Measurements from ENCODE around the gene NR1I2.

The NR1I2 gene

DNA sequence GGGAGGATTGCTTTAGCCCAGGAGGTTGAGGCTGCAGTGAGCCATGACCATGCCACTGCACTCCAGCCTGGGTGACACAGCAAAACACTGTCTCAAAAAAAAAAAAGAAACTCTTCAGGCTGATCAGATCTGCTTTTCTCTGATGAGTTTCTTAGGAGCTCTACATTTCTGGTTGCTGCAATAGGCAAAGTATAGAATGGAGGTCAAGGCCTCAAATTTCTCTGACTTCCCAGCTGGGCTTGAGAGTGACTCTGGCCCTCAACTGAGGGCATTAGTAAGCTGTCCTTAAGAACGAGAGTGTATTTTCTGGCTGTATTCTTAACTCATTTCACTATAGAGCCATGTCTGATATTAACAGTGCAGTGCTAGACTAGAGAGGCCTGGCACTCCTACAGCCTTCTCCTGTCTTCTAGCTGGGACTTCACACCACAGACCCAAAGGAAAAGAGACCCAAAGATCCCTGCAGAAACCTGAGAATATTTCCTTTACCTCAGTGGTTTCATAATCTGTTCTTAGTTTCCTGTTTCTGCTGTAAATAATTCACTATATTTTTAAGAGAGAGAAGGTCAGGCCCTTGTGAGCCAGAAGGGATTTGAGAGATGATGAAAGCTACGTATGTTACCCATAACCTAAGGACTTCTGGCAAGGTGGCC lies 2.0 kb upstream of the NR1I2 start:
- no peak for DNase-seq

DNA sequence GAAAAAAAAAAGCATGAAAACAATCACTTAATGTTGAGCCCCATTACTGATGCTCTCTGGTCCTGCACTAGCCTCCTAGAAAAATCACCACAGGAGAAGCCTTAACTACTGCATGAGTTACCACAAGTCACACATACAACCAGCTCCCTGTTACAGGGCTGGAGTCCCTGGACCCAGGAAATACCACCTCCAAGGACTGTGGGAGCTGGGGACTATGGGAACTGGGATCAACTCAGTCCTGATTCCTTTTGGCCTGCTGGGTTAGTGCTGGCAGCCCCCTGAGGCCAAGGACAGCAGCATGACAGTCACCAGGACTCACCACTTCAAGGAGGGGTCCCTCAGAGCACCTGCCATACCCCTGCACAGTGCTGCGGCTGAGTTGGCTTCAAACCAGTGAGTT lies 559 bp downstream of the NR1I2 start:
- DNase-seq = no peak

DNA sequence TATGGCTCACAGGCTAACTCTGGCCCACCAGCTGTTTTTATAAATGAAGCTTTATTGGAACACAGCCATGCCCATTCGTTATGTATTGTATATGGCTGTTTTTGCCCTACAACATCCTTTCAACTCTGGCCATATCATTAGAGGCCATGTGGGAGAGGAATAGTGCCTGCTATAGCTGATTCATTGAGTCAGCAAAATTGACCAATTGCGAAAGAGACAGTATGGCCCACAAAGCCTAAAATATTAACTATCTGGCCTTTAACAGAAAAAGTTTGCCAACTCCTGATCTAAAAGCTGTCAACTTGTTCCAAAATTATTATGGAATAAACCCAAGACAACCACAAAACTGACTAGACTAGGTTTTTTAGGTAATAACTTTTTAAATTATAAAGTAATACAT lies 1.4 kb downstream of the NR1I2 start:
- DNase-seq = no peak

DNA sequence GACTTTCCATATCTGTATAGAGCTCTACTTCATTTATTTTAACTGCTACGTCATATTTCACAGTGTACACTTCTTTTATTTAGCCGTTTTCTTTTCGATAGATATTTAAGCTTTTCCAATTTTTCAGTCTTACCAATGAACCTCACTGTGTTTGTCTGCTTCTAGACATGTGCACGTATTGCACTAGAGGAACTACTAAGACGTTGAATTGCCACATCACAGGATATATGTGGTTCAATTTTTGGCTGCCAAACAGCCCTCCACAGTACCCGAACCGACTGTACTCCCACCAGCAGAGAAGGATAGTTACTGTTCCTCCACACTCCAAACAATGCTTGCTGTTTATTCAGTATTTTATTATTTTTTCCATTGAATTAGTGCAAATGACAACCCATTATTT lies 2.0 kb downstream of the NR1I2 start:
- DNase-seq = no peak

DNA sequence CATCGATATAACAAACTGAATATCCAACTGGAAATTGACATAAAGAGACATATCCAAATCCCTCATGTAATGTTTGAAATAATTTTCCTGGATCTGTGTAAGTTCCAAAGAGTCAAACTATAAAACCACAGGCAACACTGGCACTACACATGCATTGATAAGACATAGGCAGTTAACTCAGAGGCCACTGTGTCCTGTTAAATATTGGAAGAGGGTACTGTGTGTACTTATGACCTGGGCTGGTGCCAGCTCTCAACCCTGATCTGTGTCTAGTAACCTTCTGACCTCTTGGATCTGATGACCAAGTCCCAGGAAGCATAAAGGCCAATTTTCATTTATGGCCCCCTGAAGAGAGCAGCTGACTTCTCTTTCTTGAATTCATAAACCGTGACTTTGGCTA lies 4.5 kb downstream of the NR1I2 start:
- DNase-seq = no peak

DNA sequence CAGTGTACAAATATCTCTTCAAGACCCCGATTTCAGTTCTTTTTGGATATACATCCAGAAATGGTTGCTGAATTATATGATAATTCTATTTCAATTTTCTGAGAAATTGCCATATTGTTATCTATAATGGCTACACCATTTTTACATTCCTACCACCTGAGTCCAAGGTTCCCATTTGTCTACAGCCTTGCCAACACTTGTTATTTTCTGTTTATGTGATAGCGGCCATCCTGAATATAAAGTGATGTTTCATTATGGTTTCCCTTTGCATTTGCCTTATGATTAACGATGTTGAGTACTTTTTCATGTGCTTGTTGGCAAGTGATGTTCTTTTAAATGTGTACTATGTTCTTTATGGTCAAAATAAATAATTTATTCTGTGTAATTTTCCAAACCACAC lies 8.5 kb downstream of the NR1I2 start:
- no peak for DNase-seq

DNA sequence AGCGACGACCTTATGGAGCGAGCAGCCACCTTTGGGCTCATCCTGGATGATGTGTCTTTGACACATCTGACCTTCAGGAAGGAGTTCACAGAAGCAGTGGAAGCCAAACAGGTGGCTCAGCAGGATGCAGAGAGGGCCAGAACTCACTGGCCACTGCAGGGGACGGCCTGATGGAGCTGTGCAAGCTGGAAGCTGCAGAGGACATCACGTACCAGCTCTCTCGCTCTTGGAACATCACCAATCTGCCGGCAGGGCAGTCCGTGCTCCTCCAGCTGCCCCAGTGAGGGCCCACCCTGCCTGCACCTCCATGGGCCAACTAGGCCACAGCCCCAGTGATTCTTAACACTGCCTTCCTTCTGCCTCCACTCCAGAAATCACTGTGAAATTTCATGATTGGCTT lies 10.4 kb downstream of the NR1I2 start:
- DNase-seq = no peak

DNA sequence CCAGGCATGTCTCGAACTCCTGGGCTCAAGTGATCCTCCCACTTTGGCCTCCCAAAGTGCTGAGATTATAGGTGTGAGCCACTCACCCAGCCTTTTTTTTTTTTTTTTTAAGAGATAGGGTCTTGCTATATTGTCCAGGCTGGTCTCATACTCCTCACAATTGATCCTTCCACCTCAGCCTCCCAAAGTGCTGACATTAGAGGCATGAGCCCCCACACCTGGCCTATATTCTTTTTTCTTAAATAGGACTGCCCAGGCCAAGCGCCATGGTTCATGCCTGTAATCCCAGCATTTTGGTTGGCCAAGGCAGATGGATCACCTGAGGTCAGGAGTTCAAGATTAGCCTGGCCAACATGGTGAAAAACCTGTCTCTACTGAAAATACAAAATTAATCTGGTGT lies 12.5 kb downstream of the NR1I2 start:
- DNase-seq = no peak

DNA sequence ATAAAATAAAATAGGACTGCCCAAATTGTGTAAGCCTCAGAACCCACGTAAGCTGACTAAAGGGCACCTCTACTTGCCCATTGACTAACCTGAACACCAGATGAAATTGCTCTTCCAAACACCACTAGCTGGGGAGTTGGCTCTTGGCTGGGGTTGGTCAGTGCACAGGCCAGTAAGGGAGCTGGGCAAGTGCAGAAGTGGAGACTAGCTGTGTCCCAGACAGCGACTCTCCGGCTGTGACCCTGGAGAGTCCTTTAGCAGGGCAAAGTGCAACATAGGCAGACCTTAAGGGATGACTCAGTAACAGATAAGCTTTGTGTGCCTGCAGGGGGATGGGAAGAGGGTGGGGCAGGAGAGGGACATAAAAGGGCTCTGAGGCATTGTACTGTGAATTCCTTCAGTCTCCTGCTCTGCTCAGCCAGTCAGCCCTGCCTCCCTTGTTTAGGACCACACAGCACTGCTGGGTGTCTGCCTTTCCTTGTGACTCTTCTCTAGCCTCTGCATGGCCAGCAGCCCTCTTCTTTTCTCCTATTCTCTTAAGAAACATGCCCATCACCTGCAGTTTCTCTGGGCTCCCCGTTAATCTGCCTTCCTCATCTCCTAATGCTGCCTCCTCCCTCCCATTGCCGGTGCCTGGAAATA lies 13.2 kb downstream of the NR1I2 start:
- no peak for DNase-seq

DNA sequence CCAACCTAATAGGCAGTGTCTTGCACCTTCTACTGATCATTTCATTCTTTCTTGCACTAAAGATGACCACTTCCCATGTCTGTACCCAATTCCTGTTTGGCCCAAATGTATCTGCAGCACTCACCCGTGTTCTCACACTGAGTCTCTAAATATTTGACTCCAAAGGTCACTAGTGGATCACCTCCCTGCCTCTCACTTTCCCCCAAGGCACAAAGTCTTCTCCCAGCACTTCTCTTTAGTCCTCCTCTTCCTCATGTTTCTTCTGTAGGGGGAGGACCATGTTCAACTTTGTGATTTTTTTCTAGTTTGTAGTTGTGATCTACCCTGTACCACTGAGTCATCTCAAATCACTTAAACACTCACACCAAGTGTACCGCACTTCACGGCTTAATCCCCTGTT lies 13.9 kb downstream of the NR1I2 start:
- no peak for DNase-seq

DNA sequence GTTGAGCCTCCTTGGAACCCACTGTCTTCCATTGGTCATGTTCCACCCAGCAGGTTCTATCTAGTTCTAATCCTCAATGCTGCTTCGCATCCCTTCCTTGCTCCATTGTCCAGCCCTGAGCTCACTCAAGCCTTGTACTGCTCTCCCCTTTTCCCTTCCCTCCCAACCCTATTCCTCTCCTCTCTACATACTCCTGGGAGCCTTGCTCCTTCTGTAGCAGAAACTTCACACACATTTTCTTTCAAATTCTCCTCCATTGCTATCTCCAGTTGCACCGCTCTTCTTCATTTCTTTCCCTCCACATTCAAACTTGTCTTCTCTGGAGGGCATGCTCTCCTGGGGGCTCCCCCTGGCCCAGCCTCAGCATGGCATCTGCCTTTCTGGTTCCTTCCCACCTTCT lies 14.5 kb downstream of the NR1I2 start:
- DNase-seq = no peak

DNA sequence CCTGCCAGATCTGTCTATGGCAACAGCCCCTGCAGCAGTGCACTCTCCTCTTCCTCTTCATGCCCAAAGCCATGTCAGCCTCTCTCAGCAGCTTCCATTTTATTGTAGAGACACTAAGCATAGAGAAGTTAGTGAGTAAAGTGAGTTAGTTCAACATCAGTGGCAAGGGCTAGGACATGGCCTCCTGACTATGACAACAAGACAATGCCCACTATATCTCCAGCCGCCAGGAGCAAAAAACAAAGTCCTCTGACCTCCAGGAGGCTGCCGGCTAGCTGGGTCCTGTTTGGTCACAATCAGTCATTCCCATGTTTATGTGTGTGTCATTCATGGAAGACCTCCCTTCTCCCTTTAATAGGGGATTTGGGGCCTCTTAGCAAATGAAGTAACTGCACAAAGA lies 14.9 kb downstream of the NR1I2 start:
- no peak for DNase-seq

DNA sequence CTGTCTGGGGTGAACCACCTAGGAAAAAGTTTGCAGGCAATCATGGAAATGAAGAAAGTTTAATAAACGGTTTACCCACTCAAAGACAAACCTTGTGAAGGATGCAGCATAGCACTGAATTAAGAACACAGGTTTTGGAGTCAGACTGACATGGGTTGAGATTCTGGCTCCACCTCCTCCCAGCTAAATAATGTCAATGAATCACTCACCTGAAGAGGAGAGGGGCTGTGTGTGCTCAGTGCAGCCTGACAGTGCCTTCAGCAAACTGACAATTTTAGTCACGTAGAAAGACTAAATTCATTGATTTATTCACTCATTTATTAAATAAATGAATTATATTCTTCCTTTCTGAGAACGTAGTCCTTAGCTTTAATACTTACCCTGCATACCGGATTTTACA lies 18.9 kb downstream of the NR1I2 start:
- no peak for DNase-seq

DNA sequence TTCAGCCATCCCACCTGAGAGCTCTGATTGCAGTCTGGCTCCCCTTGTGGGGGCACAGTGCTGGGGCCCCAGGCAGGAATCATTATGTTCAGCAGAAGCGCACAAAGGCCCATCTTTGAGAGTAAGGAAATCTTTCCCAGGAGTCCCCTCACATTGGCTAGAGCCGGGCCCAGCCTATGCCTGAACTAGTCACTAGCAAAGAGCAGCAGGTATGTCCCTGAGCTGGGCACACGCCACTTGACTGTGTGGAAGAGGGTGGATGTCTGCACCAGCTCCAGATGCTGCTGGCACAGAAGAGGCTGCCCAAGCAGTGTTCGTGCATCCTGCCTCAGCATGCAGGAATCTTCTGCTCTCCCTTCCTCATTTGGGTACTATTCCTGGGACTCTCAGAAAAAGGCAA lies 26.3 kb downstream of the NR1I2 start:
- no peak for DNase-seq

DNA sequence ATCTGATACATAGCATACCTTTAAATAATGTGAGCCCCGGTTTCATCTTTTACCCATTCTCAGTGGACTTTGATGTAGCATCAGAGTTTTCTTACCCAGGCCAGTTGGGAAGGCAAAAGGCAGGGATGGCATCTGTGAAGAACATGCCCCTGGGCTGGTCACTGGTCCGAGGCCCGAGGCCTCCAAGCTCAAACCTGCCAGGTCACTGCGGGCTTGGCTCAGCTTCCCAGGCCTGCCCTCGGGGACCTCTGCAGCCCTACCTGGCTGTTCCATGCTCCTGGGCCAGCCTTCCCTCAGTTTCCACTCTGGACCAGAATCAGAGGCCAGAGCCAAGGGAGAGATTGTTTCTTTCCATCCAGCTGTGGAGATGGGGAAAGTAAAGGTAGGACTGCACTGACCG lies 26.9 kb downstream of the NR1I2 start:
- no peak for DNase-seq

DNA sequence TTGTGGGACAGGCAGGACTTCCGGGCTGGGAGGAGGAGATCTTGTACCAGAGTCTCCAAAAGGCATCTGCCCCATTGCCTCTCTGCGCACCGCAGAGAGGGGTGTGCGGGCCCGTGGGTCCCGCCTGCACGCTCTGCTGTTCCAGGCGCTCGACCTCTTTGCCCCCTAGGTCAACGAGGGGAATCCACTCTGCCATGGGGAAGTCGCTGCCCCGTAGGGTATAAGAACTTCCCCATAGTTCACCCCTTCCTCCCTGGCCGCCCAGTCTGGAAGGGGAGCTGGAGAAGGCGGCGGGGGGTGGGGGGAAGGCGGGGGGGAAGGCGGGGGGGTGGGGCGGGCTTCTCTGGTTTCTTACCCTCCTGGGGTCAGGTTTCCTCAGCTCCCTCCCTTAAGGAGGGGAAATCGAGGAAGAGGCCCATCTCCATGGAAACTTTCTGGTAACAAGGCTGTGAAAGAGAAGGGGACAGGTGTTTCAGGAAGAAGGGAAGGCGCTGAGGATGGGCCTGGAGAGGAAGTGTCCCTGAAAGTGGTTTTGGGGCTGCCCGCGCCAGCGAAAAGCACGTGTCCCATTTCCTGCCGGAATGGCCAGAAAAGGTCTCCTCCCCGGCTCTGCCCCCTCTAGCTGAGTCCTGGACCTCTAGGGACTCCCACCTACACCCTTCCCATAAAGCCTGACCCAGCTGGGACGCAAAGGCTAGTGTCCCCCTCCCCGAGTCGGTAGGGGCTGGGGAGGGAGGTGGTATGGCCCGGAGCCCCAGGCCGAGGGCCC lies 27.5 kb downstream of the NR1I2 start:
- DNase-seq = no peak

DNA sequence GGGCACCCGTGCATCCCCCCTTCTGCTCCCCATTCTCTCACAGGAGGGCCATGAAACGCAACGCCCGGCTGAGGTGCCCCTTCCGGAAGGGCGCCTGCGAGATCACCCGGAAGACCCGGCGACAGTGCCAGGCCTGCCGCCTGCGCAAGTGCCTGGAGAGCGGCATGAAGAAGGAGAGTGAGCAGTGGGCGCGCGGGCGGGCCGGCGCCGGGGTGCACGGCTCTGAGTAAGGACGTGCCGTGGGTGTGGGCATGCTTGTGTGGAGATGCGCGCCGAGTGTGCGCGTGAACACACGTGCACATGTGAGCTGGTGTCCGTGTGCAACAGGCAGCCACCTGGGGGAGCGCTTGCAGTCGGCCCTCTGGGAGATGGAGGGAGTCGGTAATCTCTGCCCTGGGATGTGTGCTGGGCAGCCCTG lies 28.1 kb downstream of the NR1I2 start:
- no peak for DNase-seq

DNA sequence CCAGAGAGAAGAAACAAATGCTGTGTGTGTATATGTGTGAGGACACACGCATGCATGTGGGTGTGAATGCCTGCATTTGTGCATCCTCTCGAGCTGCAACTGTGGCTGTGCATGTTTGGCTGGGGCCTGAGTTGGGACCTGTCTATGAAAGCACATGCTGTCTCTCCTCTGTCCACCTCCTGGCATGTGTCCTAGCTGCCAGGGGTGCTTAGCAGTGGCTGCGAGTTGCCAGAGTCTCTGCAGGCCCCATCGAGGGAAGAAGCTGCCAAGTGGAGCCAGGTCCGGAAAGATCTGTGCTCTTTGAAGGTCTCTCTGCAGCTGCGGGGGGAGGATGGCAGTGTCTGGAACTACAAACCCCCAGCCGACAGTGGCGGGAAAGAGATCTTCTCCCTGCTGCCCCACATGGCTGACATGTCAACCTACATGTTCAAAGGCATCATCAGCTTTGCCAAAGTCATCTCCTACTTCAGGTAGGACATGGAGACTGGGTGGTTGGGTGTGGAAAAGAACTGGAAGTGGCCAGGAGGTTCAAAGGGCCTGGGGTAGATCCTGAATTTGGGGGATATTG lies 30.7 kb downstream of the NR1I2 start:
- DNase-seq = no peak

DNA sequence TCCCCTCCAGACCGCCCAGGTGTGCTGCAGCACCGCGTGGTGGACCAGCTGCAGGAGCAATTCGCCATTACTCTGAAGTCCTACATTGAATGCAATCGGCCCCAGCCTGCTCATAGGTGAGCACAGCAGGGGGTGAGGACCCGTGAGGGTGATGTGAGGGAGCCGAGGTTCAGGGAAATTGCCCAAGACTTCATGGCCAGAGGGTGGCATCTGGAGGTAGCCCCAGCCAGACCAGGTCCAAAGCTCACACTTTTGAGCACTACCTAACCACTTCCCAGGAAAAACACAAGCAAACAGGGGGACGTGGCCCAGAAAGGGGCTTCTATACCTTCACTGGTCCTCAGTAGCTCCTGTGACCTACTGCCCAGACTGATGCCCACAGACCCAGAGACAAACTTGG lies 33.8 kb downstream of the NR1I2 start:
- DNase-seq = no peak

DNA sequence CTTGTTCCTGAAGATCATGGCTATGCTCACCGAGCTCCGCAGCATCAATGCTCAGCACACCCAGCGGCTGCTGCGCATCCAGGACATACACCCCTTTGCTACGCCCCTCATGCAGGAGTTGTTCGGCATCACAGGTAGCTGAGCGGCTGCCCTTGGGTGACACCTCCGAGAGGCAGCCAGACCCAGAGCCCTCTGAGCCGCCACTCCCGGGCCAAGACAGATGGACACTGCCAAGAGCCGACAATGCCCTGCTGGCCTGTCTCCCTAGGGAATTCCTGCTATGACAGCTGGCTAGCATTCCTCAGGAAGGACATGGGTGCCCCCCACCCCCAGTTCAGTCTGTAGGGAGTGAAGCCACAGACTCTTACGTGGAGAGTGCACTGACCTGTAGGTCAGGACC lies 35.2 kb downstream of the NR1I2 start:
- no peak for DNase-seq

DNA sequence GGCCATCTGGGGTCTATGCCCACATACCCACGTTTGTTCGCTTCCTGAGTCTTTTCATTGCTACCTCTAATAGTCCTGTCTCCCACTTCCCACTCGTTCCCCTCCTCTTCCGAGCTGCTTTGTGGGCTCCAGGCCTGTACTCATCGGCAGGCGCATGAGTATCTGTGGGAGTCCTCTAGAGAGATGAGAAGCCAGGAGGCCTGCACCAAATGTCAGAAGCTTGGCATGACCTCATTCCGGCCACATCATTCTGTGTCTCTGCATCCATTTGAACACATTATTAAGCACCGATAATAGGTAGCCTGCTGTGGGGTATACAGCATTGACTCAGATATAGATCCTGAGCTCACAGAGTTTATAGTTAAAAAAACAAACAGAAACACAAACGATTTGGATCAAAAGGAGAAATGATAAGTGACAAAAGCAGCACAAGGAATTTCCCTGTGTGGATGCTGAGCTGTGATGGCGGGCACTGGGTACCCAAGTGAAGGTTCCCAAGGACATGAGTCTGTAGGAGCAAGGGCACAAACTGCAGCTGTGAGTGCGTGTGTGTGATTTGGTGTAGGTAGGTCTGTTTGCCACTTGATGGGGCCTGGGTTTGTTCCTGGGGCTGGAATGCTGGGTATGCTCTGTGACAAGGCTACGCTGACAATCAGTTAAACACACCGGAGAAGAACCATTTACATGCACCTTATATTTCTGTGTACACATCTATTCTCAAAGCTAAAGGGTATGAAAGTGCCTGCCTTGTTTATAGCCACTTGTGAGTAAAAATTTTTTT lies 35.9 kb downstream of the NR1I2 start:
- no peak for DNase-seq

DNA sequence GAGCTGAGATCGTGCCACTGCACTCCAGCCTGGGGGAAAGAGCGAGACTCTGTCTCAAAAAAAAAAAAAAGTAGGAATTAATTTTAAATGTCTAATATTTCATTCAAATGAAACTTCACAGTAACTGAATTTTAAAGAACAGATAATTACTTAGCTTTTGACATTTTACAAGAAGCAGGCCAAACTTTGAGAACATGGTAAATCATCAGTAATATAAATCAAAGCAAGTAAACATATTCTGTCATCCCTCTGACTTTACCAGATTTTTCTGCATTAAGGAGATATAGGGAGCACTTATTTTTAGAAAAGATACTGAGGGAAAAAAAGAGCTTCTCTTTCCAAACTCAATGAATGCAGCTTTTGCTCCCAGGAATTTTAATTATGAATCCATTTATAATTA lies 37.0 kb downstream of the NR1I2 start:
- DNase-seq = no peak

DNA sequence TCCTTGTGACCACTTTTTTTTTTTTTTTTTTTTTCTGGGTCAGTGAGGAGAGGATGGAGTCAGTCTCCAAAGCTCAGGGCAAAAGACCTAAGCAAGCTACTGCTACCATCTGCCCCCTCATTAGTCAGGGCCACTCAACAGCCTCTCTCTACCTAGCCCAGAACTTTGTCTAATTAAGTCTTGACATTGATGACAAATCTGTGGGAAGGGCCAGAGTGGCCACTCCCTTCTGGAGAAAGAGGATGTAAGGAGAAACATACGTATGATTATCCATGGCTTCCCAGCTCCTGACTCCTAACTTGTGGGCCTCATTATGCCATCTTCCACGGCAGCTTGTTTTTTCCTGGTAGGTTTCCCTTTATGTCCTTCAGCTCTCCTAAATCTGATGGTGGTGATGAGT lies 37.9 kb downstream of the NR1I2 start:
- no peak for DNase-seq
